Activated gamma-delta T cell treated with Interleukin-2 at 50 U/mL for 16 hours (primary cell): ENCODE results near the gene SRSF7.
"Not testable (repeated sequence)": the region's sequence is repeated elsewhere in the genome, so short reads cannot be mapped to it uniquely, and the experiment has no call there.

ENCODE experiments used
- DNase-seq: peaks from one replicate; pipeline ENCODE4 v3.0.0-alpha.2; 2020

SRSF7 gene

GRCh38 chr2:38751596-38752410 lies 642 bp upstream of the SRSF7 start:
- DNase-seq: no peak

GRCh38 chr2:38750011-38750890 lies 910 bp downstream of the SRSF7 start:
- peak; percentile 30 for DNase-seq

- DNase-seq: no peak
Measured at GRCh38 chr2:38748943-38749804, 2.0 kb downstream of the SRSF7 start.

- DNase-seq: no peak
Measured at GRCh38 chr2:38748391-38748790, 2.8 kb downstream of the SRSF7 start.

- no peak for DNase-seq
Measured at GRCh38 chr2:38747819-38748218, 3.3 kb downstream of the SRSF7 start.

- DNase-seq: no peak
Measured at GRCh38 chr2:38747007-38747424, 4.1 kb downstream of the SRSF7 start.

GRCh38 chr2:38745267-38745666 lies 5.9 kb downstream of the SRSF7 start:
- no peak for DNase-seq

GRCh38 chr2:38744399-38744780 lies 6.8 kb downstream of the SRSF7 start:
- DNase-seq: no peak

GRCh38 chr2:38743672-38744398 lies 7.3 kb downstream of the SRSF7 start:
- DNase-seq: no peak

GRCh38 chr2:38742797-38743559 lies 8.2 kb downstream of the SRSF7 start:
- no peak for DNase-seq

GRCh38 chr2:38740851-38741731 lies 10.1 kb downstream of the SRSF7 start:
- no peak for DNase-seq

- no peak for DNase-seq
Measured at GRCh38 chr2:38739524-38739923, 11.6 kb downstream of the SRSF7 start.

GRCh38 chr2:38737925-38738324 lies 13.2 kb downstream of the SRSF7 start:
- DNase-seq: no peak

GRCh38 chr2:38737000-38737698 lies 14.0 kb downstream of the SRSF7 start:
- not testable (repeated sequence) for DNase-seq

- no peak for DNase-seq
Measured at GRCh38 chr2:38735999-38736320, 15.2 kb downstream of the SRSF7 start.

GRCh38 chr2:38734299-38735058 lies 16.7 kb downstream of the SRSF7 start:
- no peak for DNase-seq

- DNase-seq: no peak
Measured at GRCh38 chr2:38733300-38733971, 17.7 kb downstream of the SRSF7 start.

- no peak for DNase-seq
Measured at GRCh38 chr2:38731684-38732221, 19.4 kb downstream of the SRSF7 start.
